ENCODE results near the gene KIRREL2. TPM values are rescaled to one million over a fixed set of nuclear protein-coding genes. Genes with fewer than 3 reads are reported as not detected.

The KIRREL2 gene
- total RNA-seq, 1 donor from 2014 or later, result not detected

- intact Hi-C loops (cut with DNase I), result no loop called here
- H3K36me3 ChIP-seq, result no peaks in the 10 kb centered on the region
- no peaks in the 10 kb centered on the region for H3K9me3 ChIP-seq
- no peak overlapping the region for H3K27ac ChIP-seq
- H3K4me1 ChIP-seq, result peaks cover 18% of the 10 kb centered on the region
- H3K4me3 ChIP-seq, result no peak overlapping the region
- no peak for DNase-seq (ENCODE audit: extremely low spot score in 2 of 2)
- TF ChIP-seq CTCF (IDR thresholded peaks at IDR 0.05), result no peak
- TF ChIP-seq POLR2A (IDR thresholded peaks at IDR 0.05), result no peak
- TF ChIP-seq POLR2AphosphoS5 (IDR thresholded peaks at IDR 0.05; ENCODE audit: insufficient read depth in 1 of 2, low read depth in 1 of 2), result no peak
- no peaks in the 10 kb centered on the region for H3K27me3 ChIP-seq
These were observed 14.1 kb downstream of the KIRREL2 start for GRCh38 chr19:35870798-35871197.

- no peaks in the 10 kb centered on the region for H3K36me3 ChIP-seq
- DNase-seq (ENCODE audit: extremely low spot score in 2 of 2), result no peak
- intact Hi-C loops (cut with DNase I), result no loop called here
- peaks cover 18% of the 10 kb centered on the region for H3K4me1 ChIP-seq
- TF ChIP-seq POLR2A (IDR thresholded peaks at IDR 0.05) (no peak), CTCF (IDR thresholded peaks at IDR 0.05) (no peak), POLR2AphosphoS5 (IDR thresholded peaks at IDR 0.05; ENCODE audit: insufficient read depth in 1 of 2, low read depth in 1 of 2) (no peak)
- H3K9me3 ChIP-seq, result no peaks in the 10 kb centered on the region
- H3K27ac ChIP-seq, result no peak overlapping the region
- H3K4me3 ChIP-seq, result no peak overlapping the region
- H3K27me3 ChIP-seq, result no peaks in the 10 kb centered on the region
These were observed 14.9 kb downstream of the KIRREL2 start for GRCh38 chr19:35871611-35872010.

GRCh38 chr19:35872180-35872579 lies 15.5 kb downstream of the KIRREL2 start:
- no peak for DNase-seq (ENCODE audit: extremely low spot score in 2 of 2)
- TF ChIP-seq POLR2A (IDR thresholded peaks at IDR 0.05), result no peak
- TF ChIP-seq CTCF (IDR thresholded peaks at IDR 0.05), result no peak
- no peak for TF ChIP-seq POLR2AphosphoS5 (IDR thresholded peaks at IDR 0.05; ENCODE audit: insufficient read depth in 1 of 2, low read depth in 1 of 2)
- Histone ChIP-seq H3K4me3 (no peak overlapping the region), H3K9me3 (no peaks in the 10 kb centered on the region), H3K4me1 (peaks cover 18% of the 10 kb centered on the region), H3K27me3 (no peaks in the 10 kb centered on the region), H3K36me3 (no peaks in the 10 kb centered on the region), H3K27ac (no peak overlapping the region)
- intact Hi-C loops (cut with DNase I), result no loop called here

- Histone ChIP-seq H3K4me1 (peaks cover 8% of the 10 kb centered on the region), H3K9me3 (no peaks in the 10 kb centered on the region), H3K36me3 (no peaks in the 10 kb centered on the region), H3K27ac (no peak overlapping the region), H3K27me3 (no peaks in the 10 kb centered on the region), H3K4me3 (no peak overlapping the region)
- no peak for DNase-seq (ENCODE audit: extremely low spot score in 2 of 2)
- intact Hi-C loops (cut with DNase I), result no loop called here
- TF ChIP-seq CTCF (IDR thresholded peaks at IDR 0.05) (no peak), POLR2A (IDR thresholded peaks at IDR 0.05) (no peak), POLR2AphosphoS5 (IDR thresholded peaks at IDR 0.05; ENCODE audit: insufficient read depth in 1 of 2, low read depth in 1 of 2) (no peak)
These were observed 17.8 kb downstream of the KIRREL2 start for GRCh38 chr19:35874392-35874930.

GRCh38 chr19:35879068-35879467 lies 22.4 kb downstream of the KIRREL2 start:
- intact Hi-C loops (cut with DNase I), result no loop called here
- no peak overlapping the region for H3K27ac ChIP-seq
- H3K36me3 ChIP-seq, result no peaks in the 10 kb centered on the region
- no peak overlapping the region for H3K4me3 ChIP-seq
- TF ChIP-seq CTCF (IDR thresholded peaks at IDR 0.05), result no peak
- TF ChIP-seq POLR2A (IDR thresholded peaks at IDR 0.05), result no peak
- TF ChIP-seq POLR2AphosphoS5 (IDR thresholded peaks at IDR 0.05; ENCODE audit: insufficient read depth in 1 of 2, low read depth in 1 of 2), result no peak
- no peaks in the 10 kb centered on the region for H3K27me3 ChIP-seq
- H3K9me3 ChIP-seq, result no peaks in the 10 kb centered on the region
- H3K4me1 ChIP-seq, result no peaks in the 10 kb centered on the region
- DNase-seq (ENCODE audit: extremely low spot score in 2 of 2), result no peak

Data from vagina (tissue), 2 donors.